ENCODE results near the gene MAPKBP1.

Gene MAPKBP1

GRCh38 chr15:41856716-41857115 lies 82.4 kb downstream of the MAPKBP1 start:
- no peak overlapping the region for H3K27ac ChIP-seq (replicated peaks)
- no peak overlapping the region for H3K4me3 ChIP-seq (replicated peaks; ENCODE audit: insufficient read depth, low read length)
- TF ChIP-seq POLR2AphosphoS5 (IDR thresholded peaks at IDR 0.05; ENCODE audit: low read depth) (no peak), GABPA (IDR thresholded peaks at IDR 0.05; ENCODE audit: low read depth) (no peak), REST (IDR thresholded peaks at IDR 0.05; ENCODE audit: insufficient replicate concordance, low read depth) (no peak), SPI1 (IDR thresholded peaks at IDR 0.05; ENCODE audit: borderline replicate concordance, low read depth) (no peak), CTCF (IDR thresholded peaks at IDR 0.05; ENCODE audit: insufficient read depth, low read length) (no peak)
- no peak for DNase-seq (ENCODE audit: low read depth in 1 of 2, low spot score in 1 of 2)
- H3K27me3 ChIP-seq (ENCODE audit: insufficient read depth, poor library complexity, severe bottlenecking): no peaks in the 10 kb centered on the region

- Histone ChIP-seq H3K27me3 (ENCODE audit: insufficient read depth, poor library complexity, severe bottlenecking) (no peaks in the 10 kb centered on the region), H3K4me3 (replicated peaks; ENCODE audit: insufficient read depth, low read length) (no peak overlapping the region), H3K27ac (replicated peaks) (no peak overlapping the region)
- DNase-seq (ENCODE audit: low read depth in 1 of 2, low spot score in 1 of 2): no peak
- TF ChIP-seq POLR2AphosphoS5 (IDR thresholded peaks at IDR 0.05; ENCODE audit: low read depth) (no peak), GABPA (IDR thresholded peaks at IDR 0.05; ENCODE audit: low read depth) (no peak), SPI1 (IDR thresholded peaks at IDR 0.05; ENCODE audit: borderline replicate concordance, low read depth) (no peak), CTCF (IDR thresholded peaks at IDR 0.05; ENCODE audit: insufficient read depth, low read length) (no peak), REST (IDR thresholded peaks at IDR 0.05; ENCODE audit: insufficient replicate concordance, low read depth) (no peak)
Observed at GRCh38 chr15:41857316-41857715, 83.0 kb downstream of the MAPKBP1 start.

- H3K4me3 ChIP-seq (replicated peaks; ENCODE audit: insufficient read depth, low read length): no peak overlapping the region
- no peak for TF ChIP-seq GABPA (IDR thresholded peaks at IDR 0.05; ENCODE audit: low read depth)
- TF ChIP-seq POLR2AphosphoS5 (IDR thresholded peaks at IDR 0.05; ENCODE audit: low read depth): no peak
- no peak for TF ChIP-seq SPI1 (IDR thresholded peaks at IDR 0.05; ENCODE audit: borderline replicate concordance, low read depth)
- no peak for TF ChIP-seq REST (IDR thresholded peaks at IDR 0.05; ENCODE audit: insufficient replicate concordance, low read depth)
- no peak for TF ChIP-seq CTCF (IDR thresholded peaks at IDR 0.05; ENCODE audit: insufficient read depth, low read length)
- no peak for DNase-seq (ENCODE audit: low read depth in 1 of 2, low spot score in 1 of 2)
- H3K27me3 ChIP-seq (ENCODE audit: insufficient read depth, poor library complexity, severe bottlenecking): peaks cover 1% of the 10 kb centered on the region
- no peak overlapping the region for H3K27ac ChIP-seq (replicated peaks)
Observed at GRCh38 chr15:41858756-41859155, 84.5 kb downstream of the MAPKBP1 start.
